Measurements from ENCODE around the gene CLMN. TPM values are rescaled to one million over a fixed set of nuclear protein-coding genes. Genes with fewer than 3 reads are reported as not detected.

Gene CLMN
- total RNA-seq, 1 experiment from 2014 or later, result 8.6 TPM

- H3K9me3 ChIP-seq (ENCODE audit: low read depth, low read length, poor library complexity, severe bottlenecking), result no peaks in the 10 kb centered on the region
- intact Hi-C loops (cut with micrococcal nuclease; ENCODE audit: unreplicated experiment), result no loop called here
- H3K36me3 ChIP-seq (ENCODE audit: insufficient read depth, low read length, poor library complexity, severe bottlenecking), result no peaks in the 10 kb centered on the region
- H3K27ac ChIP-seq (ENCODE audit: low read depth, low read length, poor library complexity, severe bottlenecking), result peak overlapping the region; percentile 91
- CTCF ChIA-PET, result no interaction called here
- H3K4me1 ChIP-seq (ENCODE audit: insufficient read depth, low read length, poor library complexity, severe bottlenecking), result peaks cover 74% of the 10 kb centered on the region
- POLR2A ChIA-PET (ENCODE audit: low non-redundant PET), result no interaction called here
- no peak overlapping the region for H3K4me3 ChIP-seq (ENCODE audit: low read depth, low read length, poor library complexity, severe bottlenecking)
- no TSS peak for BruUV-seq (replicated peaks)
- DNase-seq (ENCODE audit: low spot score), result no peak
- no peaks in the 10 kb centered on the region for H3K27me3 ChIP-seq (replicated peaks; ENCODE audit: insufficient read depth, low read depth, low read length, poor library complexity)
- no peak for TF ChIP-seq CTCF (conservative IDR thresholded peaks at IDR 0.05; ENCODE audit: low read depth, low read length)
Measured at GRCh38 chr14:95254288-95254687, 65.4 kb downstream of the CLMN start.

GRCh38 chr14:95253039-95253630, 66.6 kb downstream of the CLMN start:
- no peak for DNase-seq (ENCODE audit: low spot score)
- Histone ChIP-seq H3K27me3 (replicated peaks; ENCODE audit: insufficient read depth, low read depth, low read length, poor library complexity) (no peaks in the 10 kb centered on the region), H3K4me1 (ENCODE audit: insufficient read depth, low read length, poor library complexity, severe bottlenecking) (peaks cover 62% of the 10 kb centered on the region), H3K4me3 (ENCODE audit: low read depth, low read length, poor library complexity, severe bottlenecking) (no peak overlapping the region), H3K27ac (ENCODE audit: low read depth, low read length, poor library complexity, severe bottlenecking) (no peak overlapping the region), H3K9me3 (ENCODE audit: low read depth, low read length, poor library complexity, severe bottlenecking) (no peaks in the 10 kb centered on the region), H3K36me3 (ENCODE audit: insufficient read depth, low read length, poor library complexity, severe bottlenecking) (no peaks in the 10 kb centered on the region)
- intact Hi-C loops (cut with micrococcal nuclease; ENCODE audit: unreplicated experiment), result no loop called here
- TF ChIP-seq CTCF (conservative IDR thresholded peaks at IDR 0.05; ENCODE audit: low read depth, low read length), result no peak
- TF ChIP-seq EZH2 (IDR thresholded peaks at IDR 0.05; ENCODE audit: borderline replicate concordance, low read depth, low read length, poor library complexity, severe bottlenecking), result no peak
- BruUV-seq (replicated peaks), result no TSS peak
- POLR2A ChIA-PET (ENCODE audit: low non-redundant PET), result no interaction called here
- CTCF ChIA-PET, result no interaction called here

- Histone ChIP-seq H3K36me3 (ENCODE audit: insufficient read depth, low read length, poor library complexity, severe bottlenecking) (no peaks in the 10 kb centered on the region), H3K27ac (ENCODE audit: low read depth, low read length, poor library complexity, severe bottlenecking) (peak overlapping the region; percentile 21), H3K27me3 (replicated peaks; ENCODE audit: insufficient read depth, low read depth, low read length, poor library complexity) (no peaks in the 10 kb centered on the region), H3K4me1 (ENCODE audit: insufficient read depth, low read length, poor library complexity, severe bottlenecking) (peaks cover 53% of the 10 kb centered on the region), H3K4me3 (ENCODE audit: low read depth, low read length, poor library complexity, severe bottlenecking) (no peak overlapping the region), H3K9me3 (ENCODE audit: low read depth, low read length, poor library complexity, severe bottlenecking) (no peaks in the 10 kb centered on the region)
- intact Hi-C loops (cut with micrococcal nuclease; ENCODE audit: unreplicated experiment), result no loop called here
- no peak for TF ChIP-seq CTCF (conservative IDR thresholded peaks at IDR 0.05; ENCODE audit: low read depth, low read length)
- TF ChIP-seq EZH2 (IDR thresholded peaks at IDR 0.05; ENCODE audit: borderline replicate concordance, low read depth, low read length, poor library complexity, severe bottlenecking), result no peak
- BruUV-seq (replicated peaks), result no TSS peak
- no peak for DNase-seq (ENCODE audit: low spot score)
- ChIA-PET CTCF (no interaction called here), POLR2A (ENCODE audit: low non-redundant PET) (no interaction called here)
Measured at GRCh38 chr14:95252219-95252618, 67.5 kb downstream of the CLMN start.
